ENCODE data around the gene SPACA6.

SPACA6 gene

DNA sequence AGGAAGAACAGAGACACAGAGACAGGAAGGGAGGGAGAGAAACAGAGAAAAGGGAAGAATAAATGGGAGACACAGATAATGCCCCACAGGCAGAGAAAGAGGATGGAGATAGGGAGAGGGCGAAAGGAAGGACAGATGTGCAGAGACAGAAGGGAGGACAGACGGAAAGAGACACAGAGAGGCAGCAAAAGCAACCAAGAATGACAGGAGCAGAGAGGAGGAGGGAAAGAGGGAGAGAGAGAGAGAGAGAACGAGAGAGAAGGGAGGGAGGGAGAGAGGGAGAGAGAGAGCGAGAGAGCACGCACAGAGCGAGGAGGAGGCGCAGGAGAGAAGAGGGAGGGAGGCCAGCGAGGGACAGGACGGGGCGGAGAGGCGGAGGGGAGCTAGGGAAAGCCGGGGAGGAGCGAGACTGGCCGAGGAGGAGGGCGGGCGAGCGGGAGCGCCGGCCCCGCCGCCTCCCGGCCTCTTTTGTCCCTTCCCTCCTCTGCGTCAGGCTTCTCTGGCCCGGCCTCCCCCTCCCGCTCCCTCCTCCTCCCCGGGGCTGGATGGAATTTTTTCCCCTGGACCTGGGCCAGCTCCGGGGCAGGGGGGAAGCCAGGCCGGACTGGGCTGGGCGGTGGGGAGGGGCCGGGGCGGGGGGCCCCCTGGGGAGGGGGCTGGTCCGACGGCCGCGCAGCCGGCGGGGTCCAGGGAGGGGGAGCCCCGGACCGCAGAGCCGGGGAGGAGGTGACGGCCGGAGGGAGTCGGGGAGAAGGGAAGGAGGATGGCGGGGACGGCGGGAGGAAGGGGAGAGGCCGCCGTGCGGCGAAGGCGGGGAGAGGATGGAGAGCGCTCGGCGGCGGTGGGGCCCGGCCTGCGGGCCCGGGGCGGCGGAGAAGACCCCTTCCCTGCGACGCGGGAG, 4.2 kb upstream of the SPACA6 start:
- no peak for DNase-seq (ENCODE audit: low read depth, low spot score)

DNA sequence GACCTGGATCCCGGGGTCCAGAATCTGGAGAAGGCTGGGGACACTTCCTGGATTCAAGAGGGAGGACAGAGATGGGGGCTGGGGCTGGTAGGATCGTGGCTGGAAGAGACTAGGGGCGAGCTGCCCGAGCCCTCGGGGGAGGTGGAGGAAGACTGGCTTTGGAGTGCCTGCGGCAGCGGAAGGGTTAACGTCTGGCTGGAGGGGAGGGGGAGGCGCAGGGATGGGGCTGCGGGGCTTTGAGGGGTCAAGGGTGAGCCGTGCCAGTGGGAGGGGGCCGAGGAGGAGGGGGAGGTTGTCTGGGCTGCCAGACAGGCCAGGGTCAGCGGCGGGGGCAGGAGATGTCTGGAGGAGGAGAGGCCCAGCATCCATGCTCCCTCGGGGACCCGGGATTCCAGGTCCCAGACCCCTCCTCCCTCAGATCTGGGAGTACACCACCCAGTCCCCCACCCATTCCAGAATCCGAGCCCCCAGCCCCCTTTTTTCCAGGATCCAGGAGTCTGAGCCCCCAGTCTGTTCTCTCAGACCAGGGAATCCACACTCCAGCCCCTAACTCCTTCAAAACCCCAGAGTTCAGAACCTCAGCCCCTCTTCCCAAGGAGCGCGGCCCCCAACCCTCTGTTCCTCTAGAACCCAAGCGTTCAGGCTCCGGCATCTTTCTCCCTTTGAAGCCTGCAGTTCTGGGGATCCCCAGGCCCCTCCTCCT, 3.2 kb upstream of the SPACA6 start:
- no peak for DNase-seq (ENCODE audit: low read depth, low spot score)

DNA sequence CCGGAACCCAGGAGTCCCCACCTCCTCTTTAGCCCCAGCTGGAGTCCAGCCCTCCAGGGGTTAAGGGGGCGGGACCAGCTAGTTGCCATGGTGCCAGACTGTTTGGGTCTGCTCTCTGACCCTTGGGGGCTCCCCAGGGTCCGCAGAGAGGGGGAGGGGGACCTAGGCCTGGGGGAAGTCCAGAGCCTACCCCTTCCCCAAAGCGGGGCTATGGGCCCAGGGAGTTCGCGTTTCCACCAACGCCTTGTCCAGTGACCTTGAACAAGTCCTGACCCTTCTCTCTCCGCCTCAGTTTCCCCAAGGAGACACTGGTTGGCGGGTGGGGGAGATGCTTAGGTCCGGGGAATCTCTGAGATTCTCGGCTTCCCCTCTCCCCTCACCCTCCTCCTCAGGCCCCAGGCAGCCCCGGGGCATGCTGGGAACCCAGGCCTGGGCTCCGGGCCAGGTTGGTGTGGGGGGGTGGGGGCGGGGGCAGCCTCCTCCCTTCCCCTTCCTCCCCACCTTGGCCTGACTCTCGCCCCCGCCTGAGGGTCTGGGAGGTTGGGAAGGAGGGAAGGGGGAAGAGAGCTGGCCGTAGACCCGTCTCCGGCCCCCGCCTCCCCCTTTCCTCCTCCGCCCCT, 2.6 kb upstream of the SPACA6 start:
- no peak for DNase-seq (ENCODE audit: low read depth, low spot score)

DNA sequence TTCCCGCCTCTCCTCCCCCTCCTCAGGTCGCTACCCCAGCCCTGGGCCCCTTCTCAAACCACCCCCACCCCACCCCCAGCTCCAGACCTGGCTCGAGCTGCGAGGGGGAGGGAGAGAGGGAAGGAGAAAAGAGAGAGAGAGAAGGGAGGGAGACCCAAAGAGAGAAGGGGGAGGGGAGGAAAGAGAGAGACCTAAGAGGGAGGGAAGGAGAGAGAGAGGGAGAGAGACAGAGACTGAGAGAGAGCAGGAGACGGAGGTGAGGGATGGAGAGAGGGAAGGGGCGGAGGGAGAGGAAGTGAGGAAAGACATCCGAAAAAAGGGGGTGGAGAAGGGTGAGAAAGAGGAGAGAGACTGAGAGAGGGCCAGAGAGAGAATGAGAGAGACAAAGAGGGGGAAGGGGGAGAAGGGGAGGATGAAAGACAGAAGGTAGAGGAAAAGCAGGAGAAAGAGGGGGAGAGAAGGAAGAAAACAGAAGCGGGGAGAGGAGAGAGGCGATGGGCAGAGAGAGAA, 2.0 kb upstream of the SPACA6 start:
- no peak for DNase-seq (ENCODE audit: low read depth, low spot score)

DNA sequence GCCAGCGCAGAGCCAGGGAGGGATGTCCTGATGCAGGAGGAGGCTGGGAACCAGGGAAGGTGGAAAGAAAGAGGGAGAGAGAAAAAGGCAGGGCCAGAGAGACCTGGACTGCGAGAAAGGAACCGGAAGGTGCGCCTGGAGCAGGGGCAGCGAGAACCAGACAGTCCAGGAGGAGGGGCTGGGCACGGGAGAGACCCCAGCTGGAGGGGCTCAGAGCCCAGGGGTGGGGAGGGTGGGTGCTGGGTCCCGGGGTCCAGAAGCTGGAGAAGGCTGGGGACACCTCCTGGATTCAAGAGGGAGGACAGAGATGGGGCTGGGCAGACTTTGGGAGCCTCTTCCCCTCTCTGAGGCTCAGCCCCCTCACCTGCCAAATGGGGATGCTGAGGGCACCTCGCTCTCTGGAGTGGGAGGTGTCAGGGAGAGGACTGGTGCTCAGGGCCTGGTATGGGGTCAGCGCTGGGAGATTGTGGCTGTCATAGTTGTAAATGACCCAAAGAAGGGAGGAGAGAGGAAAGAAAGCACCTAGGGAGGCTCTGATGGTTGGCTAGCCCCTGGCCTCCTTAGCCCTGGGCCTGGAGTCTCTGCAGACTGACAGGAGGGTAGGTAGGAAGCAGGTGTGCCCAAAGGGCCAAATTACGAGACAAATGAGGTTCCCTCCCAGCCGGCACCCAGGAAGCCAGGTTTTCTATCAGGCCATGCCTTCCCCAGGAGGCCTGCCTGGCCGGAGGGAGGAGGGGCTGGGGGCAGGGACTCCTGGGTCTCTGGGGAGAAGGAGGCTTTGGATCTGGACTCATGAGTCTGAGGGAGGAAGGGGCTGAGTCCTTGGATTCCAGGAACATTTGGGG, 1.3 kb upstream of the SPACA6 start:
- DNase-seq (ENCODE audit: low read depth, low spot score): no peak

DNA sequence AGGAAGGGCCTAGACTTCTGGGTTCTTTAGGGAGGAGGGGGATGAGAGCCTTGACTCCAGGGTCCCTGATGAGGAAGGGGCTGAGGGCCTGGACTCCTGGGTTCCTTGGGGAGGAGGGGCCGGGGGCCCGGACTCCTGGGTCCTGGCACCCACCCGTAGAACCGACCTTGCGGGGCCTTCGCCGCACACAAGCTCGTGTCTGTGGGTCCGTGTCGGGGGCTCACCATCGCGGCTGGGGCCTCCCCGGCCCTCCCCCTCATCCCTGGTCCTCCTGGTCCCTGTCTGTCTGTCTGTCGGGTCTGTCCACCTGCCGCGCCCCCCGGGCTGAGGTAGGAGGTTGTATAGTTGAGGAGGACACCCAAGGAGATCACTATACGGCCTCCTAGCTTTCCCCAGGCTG, 662 bp upstream of the SPACA6 start:
- DNase-seq (ENCODE audit: low read depth, low spot score): no peak

DNA sequence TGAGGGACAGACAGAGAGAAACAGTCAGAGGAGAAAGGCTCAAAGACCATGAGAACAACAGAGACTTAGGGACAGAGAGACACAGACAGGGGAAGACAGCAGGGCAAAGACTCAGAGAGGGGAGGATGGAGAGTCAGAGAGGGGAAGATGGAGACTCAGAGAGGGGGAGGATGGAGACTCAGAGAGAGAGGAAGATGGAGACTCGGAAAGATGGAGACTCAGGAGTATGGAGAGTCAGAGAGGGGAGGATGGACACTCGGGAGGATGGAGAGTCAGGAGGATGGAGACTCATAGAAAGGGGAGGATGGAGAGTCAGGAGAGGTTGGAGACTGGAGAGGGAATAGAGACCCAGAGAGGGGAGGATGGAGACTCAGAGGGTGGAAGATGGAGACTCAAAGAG, 689 bp downstream of the SPACA6 start:
- no peak for DNase-seq (ENCODE audit: low read depth, low spot score)

DNA sequence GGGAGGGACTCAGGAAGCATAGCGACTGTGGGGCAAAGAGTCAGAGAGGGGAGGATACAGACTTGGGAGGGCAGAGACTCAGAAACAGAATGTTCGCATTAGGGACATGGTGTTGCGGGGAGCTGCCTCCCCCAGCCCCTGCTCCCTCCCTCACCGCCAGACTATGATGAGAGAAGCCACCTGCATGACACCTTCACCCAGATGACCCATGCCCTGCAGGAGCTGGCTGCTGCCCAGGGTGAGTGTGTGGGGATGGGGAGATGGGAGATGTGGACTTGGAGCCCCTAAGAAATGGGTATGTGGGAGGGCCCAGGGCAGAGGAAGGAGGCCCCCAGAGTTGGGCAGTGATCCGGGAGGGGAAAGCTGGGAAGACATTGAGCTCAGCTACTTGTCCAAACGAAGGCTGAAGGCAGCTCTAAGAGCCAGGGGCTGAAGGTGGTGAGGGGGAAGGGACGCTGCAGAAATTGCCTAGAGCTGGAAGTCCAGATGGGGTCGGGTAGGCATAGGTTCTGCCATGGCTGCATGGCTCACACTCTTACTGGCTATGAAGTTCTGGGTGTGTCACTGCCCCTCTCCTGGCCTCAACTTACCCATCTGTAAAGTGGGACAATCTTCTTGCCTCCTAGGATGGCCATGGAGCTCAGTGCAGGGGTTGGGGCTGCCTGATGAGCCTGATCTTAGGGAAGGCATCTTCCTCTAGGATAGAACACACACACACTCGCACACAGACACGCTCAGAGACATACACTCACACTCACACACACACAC, 1.4 kb downstream of the SPACA6 start:
- DNase-seq (ENCODE audit: low read depth, low spot score): no peak

DNA sequence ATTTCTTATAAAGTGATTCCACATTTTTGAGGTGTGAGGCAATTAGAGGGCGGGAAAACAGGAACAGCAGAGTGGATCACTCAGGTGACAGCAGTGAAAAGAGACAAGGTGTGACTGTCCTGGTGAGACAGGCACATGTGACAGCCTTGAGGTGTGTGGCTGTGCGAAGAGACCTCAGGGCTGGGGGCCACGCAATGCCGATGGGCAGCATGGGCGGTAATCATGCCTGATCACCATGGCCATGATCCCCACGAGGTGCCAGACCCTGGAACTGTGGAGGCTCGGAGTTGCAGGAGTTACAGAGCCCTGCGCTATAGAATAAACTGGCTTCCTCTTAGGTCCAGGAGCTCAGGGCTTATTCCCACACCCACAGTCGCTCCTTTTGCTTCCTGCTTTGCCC, 2.0 kb downstream of the SPACA6 start:
- DNase-seq (ENCODE audit: low read depth, low spot score): no peak

DNA sequence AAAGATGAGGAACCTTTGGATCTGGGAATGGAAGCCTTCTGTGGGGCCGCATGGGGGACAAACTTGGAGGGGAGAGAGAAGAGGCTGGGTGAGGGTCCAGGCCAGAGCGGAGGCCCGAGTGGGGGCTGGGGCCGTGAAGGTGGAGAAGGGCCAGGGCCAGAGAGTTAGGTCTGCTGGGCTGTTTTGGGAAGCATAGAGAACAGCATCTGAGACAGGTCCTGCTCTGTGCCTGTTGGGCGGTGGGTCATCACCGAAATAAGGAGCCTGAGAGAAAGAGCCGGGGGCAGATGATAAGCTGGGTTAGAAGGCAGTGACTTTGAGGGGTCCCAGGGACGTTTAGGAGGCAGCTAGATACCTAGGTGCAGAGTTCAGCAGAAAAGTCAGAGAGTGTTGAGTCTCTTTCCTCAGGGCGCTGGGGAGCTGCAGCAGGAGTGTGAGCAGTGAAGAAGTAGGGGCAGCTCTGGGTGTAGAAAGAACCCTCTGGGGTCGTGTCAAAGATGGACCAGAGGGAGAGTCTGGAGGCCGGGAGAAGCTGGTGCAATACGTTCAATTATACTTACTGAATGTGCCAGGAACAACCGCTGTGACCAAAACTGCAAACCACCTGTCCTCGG, 2.7 kb downstream of the SPACA6 start:
- no peak for DNase-seq (ENCODE audit: low read depth, low spot score)

DNA sequence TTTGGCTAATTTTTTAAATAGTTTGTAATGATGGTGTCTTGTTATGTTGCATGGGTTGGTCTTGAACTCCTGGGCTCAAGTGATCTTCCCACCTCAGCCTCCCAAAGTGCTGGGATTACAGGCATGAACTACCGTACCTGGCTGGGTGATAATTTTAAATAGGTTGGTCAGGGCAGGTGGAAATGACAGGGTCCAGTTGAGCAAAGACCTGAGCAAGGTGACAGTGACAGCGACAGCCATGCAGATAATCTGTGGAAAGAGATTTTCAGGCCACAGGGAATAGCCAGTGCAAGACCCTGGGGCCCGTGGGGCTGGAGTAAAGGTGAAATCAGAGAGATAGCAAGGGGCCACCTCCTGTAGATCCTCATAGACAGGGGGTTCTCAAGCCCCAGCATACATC, 3.5 kb downstream of the SPACA6 start:
- DNase-seq (ENCODE audit: low read depth, low spot score): no peak

DNA sequence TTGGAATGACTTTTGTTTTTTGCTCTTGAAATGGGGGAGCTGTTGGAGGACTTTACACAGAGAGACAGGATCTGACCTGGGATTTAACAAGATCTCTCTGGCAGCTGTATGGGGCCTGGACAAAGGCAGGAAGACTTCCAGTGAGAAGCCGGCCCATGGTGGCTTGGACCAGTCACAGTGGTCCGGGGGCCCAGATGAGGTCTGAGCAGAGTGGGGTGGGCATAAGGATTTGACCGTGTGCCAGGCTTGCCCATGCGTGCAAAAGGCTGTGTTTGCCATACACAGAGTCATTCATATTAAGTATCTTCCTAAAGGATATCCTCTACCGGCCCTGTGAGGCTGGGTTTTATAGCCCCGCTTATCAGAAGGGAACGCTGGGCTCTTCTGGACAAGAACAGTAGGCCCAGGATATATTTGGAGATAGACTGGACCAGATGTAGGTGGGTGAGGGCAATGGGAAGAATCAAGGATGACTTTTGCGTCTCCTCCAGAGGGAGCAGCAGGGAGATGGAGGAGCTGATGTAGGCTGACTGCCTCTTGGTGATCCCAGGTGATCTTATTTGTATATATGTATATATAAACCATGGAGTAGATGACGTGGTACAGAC, 4.1 kb downstream of the SPACA6 start:
- DNase-seq (ENCODE audit: low read depth, low spot score): no peak

DNA sequence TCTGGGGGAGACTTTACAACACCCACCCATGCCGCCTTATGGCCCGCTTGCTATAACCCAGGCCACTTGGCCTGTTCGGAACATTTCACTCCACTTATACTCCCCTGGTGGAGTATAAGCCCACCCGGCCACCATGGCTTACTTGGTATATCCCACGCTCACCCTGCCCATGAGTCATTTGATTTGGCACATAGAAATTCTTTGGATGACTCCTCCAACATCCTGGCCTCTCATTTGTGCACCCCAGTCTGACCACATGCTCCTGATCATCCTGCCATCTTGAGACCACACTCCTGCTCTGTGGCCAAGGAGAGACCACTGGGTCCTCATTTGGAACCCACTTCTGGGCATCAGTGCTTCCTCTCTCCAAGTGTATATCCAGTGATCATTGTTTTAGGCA, 5.2 kb downstream of the SPACA6 start:
- DNase-seq (ENCODE audit: low read depth, low spot score): no peak

DNA sequence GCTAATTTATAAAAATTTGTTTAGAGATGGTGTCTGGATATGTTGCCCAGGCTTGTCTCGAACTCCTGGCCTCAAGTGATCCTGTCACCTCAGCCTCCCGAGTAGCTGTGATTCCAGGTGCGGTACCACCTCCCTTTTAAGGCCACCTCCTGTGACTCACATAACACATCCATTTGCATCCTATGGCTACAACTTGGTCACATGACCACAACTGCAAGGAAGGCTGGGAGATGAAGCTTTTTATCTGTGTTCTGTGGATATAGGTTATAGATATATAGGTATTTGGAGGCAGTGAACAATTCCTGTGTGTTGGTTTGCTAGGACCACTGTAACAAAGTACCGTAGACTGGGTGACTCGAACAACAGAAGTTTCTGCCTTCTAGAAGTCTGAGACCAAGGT, 6.0 kb downstream of the SPACA6 start:
- no peak for DNase-seq (ENCODE audit: low read depth, low spot score)

DNA sequence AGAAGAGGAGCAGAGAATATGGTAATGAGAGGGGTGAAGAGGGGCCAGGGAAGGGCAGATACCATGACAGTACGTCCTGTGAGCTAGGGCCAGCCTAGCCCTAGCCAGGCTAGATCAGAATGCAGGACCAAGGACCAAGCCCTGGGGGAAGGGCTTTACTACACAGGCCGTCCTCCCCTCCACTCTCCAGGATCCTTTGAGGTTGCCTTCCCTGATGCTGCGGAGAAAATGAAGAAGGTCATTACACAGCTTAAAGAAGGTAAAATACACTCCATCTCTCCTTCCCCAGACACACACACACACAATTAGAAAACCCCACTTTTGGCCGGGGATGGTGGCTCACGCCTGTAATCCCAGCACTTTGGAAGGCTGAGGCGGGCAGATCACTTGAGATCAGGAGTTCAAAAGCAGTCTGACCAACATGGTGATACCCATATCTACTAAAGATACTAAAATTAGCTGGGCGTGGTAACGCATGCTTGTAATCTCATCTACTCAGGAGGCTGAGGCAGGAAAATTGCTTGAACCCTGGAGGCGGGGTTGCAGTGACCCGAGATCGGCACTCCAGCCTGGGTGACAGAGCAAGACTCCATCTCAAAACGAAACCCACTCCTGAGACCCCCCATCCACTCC, 8.5 kb downstream of the SPACA6 start:
- no peak for DNase-seq (ENCODE audit: low read depth, low spot score)

DNA sequence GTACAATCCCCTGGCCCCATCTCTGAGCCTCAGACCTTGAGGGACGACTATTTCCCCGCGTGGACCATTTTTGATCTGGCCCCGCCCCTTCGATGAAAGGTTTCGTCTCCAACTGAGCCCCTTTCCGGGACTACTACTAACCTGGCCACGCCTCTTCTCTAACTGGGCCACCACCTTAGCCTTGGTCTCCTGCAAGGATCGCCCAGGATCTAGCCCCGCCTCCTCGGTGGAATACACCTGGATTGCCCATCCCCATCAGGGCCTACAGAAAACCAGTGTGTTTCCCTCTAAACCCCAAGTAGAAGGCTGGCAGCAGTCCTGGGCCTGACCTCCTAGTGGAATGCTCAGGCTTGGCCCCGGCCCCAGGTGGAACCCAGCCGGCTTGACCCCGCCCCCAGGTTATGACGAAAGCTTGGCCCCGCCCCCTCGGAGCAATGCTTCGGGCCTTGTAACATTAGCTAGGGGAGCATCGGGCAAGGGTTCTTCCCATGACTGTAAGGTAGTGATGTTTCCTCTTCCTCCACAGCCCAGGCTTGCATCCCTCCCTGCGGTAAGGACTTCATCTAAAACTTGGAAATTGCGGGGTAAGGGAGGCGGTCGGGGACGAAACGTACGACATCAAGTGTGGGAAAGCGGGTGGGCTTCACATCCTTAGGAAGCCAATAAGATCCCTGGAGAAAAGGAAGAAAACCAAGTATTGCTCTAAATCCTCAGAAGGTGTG, 9.1 kb downstream of the SPACA6 start:
- no peak for DNase-seq (ENCODE audit: low read depth, low spot score)

DNA sequence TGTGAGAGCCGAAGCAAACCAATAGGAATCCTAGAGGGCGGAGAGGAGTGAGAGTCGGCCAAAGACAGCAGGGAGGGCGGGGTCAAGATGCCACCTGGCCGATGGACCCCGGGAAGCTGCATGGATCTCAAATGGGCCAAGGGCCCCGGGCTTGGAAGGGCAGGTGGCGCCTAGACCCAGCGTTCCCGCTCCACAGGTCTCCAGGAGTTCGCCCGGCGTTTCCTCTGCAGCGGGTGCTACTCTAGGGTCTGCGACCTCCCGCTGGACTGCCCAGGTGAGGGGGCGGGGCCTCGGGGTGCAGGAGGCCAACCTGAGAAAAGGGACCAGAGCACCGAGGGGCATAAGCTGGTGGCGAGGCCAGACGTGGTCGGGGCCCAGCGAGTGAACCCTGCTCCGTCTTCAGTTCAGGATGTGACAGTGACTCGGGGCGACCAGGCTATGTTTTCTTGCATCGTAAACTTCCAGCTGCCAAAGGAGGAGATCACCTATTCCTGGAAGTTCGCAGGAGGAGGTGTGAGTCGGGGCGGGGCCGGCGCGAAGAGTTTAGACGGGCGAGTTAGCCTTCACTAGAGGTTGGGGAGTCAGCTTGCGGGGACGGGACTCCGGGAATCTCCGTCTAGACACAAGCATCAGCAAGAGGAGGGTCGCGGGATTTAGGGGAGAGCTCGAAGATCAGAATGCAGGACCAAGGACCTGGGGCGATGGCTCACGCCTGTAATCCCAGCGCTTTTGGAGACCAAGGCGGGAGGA, 9.9 kb downstream of the SPACA6 start:
- peak; percentile 82 for DNase-seq (ENCODE audit: low read depth, low spot score)
